Fibroblast of villous mesenchyme (primary cell): ENCODE measurements around the gene MAD1L1. TPM values are rescaled to one million over a fixed set of nuclear protein-coding genes. Genes with fewer than 3 reads are reported as not detected.

Experiments used
- DNase-seq: peaks from one replicate; pipeline ENCODE4 v3.0.0-alpha.2; 2010; ENCODE audit warnings: low read depth
- H3K4me3 ChIP-seq: 2 replicates; pipeline ENCODE4 v1.5.1; 2011; ENCODE audit warnings: low read depth, mild to moderate bottlenecking, low read length
- CTCF ChIP-seq: IDR thresholded peaks from 2 replicates; pipeline ENCODE4 v1.5.1; 2012; ENCODE audit warnings: low read depth, mild to moderate bottlenecking, low read length; ENCODE audit not compliant: insufficient read depth
- total RNA-seq: library from RNA; depleted of rRNA; stranded (reverse); fragments of >200 nt; gene quantifications from 2 replicates; pipeline ENCODE4 v1.2.3, GENCODE V29; 2012

The MAD1L1 gene
- total RNA-seq, 1 donor, result 43.6 TPM

DNA sequence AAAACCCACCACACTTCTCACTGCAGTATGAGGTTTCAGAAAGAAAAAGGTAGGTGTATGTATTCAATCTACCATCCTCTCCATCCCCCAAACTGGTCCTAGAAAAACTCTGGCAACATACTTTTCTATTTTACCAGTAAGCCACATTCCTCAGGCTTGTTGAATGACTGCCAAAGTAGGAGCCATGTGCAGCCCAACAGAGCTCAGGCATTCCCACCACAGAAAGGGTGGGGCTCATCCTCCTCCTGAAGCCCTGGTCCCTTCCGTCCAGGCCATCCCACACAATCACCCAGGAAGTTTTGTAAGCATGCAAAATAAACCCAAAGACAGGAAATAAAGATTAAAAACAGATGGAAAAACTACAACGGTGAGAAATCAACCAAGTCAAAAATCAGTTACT lies 57.2 kb downstream of the MAD1L1 start:
- TF ChIP-seq CTCF, result no peak
- H3K4me3 ChIP-seq, result no peak overlapping the region

DNA sequence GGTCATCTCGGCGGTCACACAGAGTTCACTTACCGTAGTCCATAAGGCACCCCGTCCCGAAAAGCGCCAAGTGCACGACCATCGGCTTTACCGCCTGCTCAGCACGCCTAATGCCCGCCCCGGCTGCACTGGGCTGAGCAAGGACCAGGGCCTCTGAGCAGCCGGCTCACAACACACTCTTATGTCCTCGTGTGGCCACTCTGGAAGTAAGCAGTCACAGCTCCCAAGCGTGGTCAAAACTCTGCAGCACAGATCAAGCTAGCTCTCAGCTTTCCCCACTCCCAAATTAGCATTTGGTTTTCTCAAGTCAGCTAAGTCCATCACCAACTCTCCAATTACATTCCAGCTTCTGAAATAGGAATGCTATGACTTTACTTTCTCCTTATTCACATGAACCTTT lies 57.7 kb downstream of the MAD1L1 start:
- DNase-seq, result no peak
- no peak for TF ChIP-seq CTCF
- no peak overlapping the region for H3K4me3 ChIP-seq

More for the DNA sequence above, 57.2 kb downstream of the MAD1L1 start:
- DNase-seq, result peak; percentile 98

DNA sequence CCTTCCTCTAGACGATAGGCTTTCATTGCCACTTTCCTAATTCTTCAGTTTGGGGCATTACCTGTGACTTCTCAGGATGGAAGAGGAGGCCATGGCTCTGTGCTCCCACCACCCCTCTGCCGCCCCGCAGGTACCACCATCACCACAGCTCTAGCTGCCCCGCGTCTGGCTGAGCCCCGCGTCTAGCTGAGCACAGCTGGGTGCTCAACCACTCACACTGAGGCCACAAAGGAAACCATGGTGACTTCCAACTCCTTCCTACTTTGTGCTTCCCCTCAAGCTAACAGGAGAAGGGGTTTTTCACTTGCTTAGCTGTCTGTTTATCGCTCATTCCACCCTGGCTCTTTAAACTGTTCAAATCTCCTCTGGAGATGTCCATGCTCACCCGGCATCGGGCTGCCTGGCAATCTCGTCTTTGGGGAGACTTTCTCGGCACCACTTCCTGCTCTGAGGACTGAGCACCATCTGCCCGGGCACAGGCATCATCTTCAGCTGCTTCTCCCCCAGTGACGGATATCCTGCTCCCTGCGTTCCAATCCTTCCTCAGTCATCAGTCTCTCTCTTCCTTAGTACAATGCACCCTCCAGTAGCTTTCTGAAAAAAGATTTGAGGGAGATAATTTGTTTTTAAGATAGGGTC lies 59.4 kb downstream of the MAD1L1 start:
- TF ChIP-seq CTCF, result no peak
- DNase-seq, result no peak
- H3K4me3 ChIP-seq, result no peak overlapping the region

DNA sequence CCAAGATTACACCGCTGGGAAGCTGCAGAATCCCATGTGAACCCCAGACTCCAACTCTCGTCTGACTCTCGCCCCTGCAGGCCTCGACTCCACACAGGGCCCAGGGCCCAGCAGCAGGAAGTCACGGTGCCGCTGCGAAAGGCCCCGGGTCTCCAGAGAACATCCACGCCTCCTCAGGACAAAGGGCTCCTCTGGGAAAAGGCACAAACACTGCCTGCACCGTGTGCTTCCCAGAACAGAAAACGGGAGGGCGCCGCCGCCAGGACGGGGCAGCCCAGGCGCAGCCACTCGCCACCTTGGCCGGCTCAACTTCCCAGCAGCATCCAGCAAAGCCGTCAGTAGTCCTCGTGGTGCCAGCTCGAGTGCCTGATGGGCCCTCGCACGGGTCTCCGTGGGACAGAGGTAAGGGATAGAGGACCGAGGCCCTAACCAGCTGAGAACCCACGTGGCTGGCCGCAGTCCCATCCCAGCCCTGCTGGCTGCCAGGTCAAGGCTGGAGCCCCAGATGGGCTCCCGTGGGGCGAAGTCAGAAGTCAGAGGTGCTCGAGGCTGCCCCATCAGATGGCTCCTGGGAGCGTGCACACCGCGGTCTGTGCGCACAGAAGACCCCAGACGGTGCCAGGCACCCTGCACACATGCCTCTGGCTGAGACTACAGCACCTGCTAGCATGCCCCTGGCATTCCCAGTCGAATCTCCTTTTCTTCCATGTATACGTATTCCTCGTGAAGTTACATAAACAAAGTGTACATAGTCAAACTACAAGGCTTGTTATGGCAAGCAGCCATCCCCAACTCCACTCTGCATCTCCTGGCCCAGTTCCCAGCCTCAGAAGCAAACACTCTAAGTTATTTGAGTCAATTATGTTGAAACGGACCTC lies 60.2 kb downstream of the MAD1L1 start:
- DNase-seq, result peak; percentile 96
- no peak overlapping the region for H3K4me3 ChIP-seq
- TF ChIP-seq CTCF, result no peak

- no peak overlapping the region for H3K4me3 ChIP-seq
- no peak for DNase-seq
- no peak for TF ChIP-seq CTCF
Observed at GRCh38 chr7:2171855-2172254, 60.9 kb downstream of the MAD1L1 start.

DNA sequence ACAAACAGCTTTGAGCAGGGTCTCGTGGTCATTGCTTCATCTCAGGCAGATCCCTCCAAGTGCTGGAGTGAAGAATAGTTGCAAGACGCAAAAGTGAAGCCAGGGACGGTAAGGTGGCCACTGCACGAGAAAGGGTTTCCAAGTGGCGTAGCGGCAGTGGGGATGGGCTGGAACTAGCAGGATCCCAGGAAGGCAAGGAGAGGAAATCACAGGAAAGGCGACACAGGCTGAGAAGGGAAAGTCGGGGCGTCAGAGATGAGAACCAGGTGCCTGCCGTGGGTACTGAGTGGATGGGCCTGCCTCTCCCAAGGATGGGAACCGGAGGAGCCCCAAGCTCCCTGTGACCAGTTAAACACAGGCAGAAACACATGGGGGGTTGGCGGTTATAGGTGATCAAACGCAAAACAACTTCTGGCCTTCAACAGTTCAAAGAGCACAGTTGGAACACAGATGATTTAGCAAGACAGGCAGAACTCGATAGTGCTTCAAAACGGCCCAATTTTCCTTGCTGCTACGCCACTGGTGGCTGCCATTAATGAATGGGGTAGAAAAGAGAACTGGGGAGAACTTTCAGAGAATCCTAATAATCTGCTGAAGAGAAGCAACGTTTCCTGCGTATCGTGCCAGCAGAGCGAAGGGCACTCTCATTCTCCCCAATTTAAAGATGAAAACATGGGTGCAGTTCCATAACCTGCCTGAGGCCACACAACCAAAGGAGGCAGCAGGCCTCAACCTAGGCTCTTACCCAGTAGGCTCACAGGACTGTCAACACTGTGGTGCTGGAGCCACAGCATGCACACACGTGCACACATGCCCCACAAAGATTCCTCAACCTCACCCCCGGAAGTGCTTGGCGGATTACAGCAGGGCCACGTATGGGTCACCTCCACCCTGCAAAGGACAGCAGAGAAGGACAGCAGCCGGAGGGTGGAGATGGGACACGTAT lies 61.9 kb downstream of the MAD1L1 start:
- TF ChIP-seq CTCF, result peak; percentile 3
- H3K4me3 ChIP-seq, result no peak overlapping the region
- DNase-seq, result no peak
